GM20000 (cell line): ENCODE measurements around the gene KLHL17.

Source experiments
- DNase-seq: peaks from one replicate; pipeline ENCODE4 v3.0.0; 2012; ENCODE audit warnings: low spot score
- CTCF ChIP-seq: IDR thresholded peaks from 2 replicates; pipeline ENCODE4 v1.5.1; 2012; ENCODE audit warnings: mild to moderate bottlenecking, control low read depth; ENCODE audit errors: extremely low read depth, missing control alignments

KLHL17 gene

GRCh38 chr1:952201-952600 lies 8.2 kb upstream of the KLHL17 start:
- no peak for DNase-seq
- TF ChIP-seq CTCF: no peak

DNA sequence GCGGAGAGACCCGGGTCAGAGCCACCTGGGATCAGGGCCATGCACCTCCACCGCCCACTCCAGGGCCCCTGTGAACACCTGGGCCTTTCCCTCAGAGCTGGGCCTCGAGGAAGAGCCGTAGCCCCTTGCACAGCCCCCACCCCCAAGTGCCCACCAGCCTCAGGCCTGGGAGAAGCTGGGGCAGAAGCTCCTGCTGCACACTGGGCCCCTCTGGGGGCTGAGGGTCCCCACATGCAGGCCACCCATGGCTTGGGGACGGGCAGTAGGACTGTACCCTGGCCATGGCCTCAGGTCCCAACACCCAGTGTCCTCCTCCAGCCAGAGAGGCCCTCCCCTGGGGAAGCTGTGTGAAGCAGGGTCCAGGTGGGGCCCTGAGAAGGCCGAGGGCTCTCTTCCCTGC lies 7.8 kb upstream of the KLHL17 start:
- no peak for DNase-seq
- no peak for TF ChIP-seq CTCF

DNA sequence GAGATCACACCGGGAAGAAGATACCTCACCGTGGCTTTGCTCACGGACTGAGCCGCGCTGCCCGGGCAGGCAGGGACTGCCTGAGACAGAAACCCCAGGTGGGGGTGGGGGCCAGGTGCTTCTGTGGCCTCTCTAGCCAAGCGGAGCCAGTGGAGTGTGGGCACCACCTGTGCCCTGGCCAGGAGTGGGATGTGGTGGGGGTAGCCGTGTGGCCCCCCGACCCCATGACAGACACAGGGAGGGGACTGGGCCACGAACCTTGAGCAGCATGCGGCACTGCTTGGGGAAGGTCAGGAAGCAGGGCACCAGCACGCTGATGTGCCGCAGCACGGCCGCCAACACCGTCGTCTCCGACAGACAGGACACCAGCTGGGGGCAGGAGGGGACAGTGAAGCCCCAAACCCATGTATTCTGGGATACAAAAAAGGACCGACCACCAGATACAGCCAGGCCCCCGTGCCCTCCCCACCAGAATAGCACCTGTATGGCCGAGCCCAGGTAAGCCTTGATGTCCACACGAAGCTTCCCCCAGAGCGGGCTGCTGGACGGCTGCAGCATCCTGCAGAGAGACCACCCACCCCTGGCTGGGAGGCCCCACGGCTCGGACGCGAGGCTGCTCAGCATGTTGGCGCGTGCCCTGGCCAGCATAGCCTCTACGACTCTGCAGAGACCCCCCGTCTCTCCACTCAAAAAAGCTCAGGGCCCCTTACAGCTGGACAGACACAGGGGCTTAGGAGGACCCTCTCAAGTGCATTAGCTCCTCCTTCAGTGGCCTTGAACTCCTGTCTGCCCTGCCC lies 6.7 kb upstream of the KLHL17 start:
- DNase-seq: no peak
- TF ChIP-seq CTCF: no peak

GRCh38 chr1:954927-955326 lies 5.5 kb upstream of the KLHL17 start:
- TF ChIP-seq CTCF: no peak
- DNase-seq: no peak

DNA sequence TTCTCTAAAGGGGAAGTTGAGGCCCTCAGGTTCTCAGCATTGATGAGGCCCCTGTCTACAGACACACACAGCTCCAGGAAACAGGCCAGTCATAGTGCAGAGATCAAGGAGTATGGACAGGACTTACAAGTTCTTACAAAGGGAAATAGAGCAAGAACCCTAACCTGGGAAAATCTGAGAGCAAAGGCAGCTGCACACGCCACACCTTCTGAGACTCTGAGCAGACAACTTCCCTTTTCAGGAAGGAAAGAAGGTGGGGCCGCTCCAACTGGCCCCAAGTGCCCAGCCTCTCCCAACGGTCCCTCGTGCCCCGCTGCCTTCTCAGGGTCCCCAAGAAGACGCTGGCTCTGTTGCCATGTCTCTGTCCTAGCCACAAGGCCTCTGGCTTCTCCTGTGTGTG lies 4.9 kb upstream of the KLHL17 start:
- TF ChIP-seq CTCF: no peak
- no peak for DNase-seq

DNA sequence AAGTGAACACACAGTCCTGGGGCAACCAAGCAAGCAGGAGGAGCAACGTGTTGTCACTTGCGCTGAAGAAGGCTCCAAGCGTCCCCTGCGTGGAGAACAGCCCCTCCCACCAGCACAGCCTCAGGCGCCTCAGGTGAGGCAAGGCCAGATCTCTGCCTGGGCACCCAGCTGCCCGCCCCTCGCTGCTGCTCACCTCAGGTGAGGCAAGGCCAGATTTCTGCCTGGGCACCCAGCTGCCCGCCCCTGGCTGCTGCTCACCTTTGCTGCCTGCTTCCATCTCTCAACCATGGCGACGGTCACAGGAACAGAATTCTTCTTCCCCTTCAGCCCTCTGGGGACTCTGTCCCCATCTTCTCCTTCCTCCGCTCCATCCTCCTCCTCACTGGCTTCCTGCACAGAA lies 3.7 kb upstream of the KLHL17 start:
- DNase-seq: no peak
- TF ChIP-seq CTCF: no peak

GRCh38 chr1:958823-959730 lies 1.3 kb upstream of the KLHL17 start, which contains the start of gene NOC2L:
NOC2L (minus strand) TSS chr1:959256; CDS start chr1:959240, 16 bp downstream.
- peak; percentile 98 for DNase-seq
- no peak for TF ChIP-seq CTCF
